HG03196 (cell line): ENCODE results near the gene GHR.

Experiments used
- ATAC-seq: cut with Tn5 transposase; IDR thresholded peaks from one replicate; pipeline ENCODE4 v1.9.1; 2021; ENCODE audit not compliant: unreplicated experiment

GHR gene

DNA sequence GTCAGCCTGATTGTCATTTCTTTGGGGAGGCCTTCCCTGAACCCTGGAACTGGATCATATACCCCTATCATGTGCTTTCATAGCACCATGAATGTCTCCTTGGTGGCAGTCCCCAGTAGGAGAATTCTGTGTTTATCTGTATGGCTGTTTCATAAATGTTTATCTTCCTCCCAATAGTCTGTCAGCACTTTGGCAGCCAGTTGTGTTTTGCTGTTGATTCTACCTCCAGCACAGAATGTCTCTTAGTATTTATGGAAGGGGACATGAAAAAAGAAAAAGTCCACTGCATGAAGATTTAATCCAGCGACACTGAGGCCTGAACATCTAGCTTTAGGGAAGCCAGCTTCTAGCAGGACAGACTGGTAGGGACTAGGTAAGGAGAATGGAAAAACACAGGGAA is 38.3 kb downstream of the GHR start:
- no peak for ATAC-seq

GRCh38 chr5:42462083-42462482 is 38.8 kb downstream of the GHR start:
- ATAC-seq, result no peak

- ATAC-seq, result no peak
Observed at GRCh38 chr5:42467572-42467971, 44.3 kb downstream of the GHR start.

- no peak for ATAC-seq
Observed at GRCh38 chr5:42467981-42468524, 44.8 kb downstream of the GHR start.

GRCh38 chr5:42483472-42484154 is 60.4 kb downstream of the GHR start:
- peak; percentile 90 for ATAC-seq

DNA sequence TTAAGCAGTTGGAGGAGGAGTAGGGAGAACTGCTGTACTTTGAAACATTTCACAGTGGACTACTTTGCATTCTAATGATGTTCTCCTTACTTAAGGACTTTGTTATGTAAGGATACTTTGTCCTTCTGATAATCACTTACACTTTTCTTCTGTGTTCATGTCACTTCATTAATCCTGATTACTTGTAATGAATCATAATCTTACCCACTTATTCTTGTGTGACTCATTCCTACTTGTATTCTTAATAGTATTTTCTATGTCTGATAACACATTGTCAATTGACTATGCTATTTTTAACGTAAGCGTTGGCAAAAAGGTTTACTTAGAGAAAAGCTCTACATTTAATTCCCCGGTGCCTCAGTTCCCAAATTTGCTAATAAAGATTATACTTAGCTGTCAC is 63.8 kb downstream of the GHR start:
- no peak for ATAC-seq

DNA sequence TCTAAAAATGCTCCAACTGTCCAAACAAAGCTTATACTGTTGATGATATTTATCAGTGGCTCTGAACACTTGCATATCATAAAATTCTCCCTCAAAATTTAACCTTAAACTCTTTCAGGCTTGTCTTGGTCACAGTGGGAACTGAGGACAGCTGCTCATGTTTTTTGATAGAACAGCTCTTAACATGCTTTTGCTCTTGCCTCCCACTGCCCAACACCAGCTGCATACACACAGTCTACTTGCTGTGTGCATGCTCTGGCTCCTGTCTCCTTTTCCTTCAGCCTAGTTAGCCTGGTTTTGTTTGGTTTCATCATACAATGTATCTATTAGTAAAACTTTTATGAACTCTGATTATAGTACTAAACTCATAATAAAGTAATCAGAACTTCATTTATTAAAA is 64.6 kb downstream of the GHR start:
- ATAC-seq, result no peak

- no peak for ATAC-seq
Observed at GRCh38 chr5:42490831-42491230, 67.6 kb downstream of the GHR start.

DNA sequence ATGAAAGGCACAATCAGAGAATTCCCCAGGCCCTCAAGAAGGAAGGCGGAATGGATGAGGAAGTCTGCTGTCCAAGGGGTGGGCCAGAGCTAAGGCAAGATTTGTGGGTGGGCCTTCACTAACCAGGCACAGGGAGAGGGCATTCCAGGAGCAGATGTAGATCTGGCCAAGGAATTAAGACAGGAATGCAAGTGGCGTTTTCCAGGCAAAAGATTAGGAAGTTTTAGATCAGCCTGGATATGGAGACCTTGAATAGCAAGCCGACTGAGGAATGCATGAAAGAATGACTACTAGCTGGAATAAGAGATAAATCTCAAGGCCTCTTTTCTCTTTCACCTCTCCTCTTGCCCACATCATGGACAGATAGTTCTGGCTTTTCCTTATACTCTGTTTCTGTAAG is 68.5 kb downstream of the GHR start:
- no peak for ATAC-seq

DNA sequence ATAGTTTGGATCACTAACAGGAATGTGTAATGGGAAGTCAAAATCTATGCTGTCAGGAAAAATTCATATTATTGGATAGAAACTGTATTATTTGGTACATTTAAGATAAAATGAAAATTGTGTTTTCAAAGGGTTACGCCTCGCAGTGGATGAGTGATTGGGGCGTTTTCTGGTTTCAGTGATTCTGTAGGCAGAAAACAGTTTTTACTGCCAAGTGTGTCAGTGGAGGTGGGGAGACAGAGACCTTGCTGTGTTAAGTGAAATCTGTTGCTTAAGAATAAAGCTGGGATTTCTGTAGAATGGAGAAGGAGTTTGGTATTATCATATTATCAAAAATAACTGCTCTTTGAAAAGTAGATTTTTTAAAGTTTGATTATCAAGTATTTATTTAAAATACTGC is 69.7 kb downstream of the GHR start:
- no peak for ATAC-seq

DNA sequence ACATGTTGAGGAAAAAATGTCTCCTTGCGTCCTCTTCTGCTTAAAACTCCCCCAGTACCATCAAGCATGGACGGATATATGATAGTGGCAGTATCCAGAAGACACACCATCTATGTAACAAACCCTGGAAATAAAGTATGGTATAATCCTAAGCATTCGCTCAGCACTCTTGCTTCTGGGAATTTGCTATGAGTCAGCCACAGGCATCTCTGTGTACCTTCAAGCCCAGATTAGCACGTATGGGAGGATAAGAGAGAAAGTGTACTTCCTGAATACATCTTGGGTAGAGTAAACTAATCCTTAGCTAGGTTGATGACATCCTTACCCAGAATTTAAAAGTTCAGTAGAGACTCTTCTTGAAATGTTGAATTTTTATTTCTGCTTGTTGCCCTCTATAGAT is 71.2 kb downstream of the GHR start:
- ATAC-seq, result no peak

DNA sequence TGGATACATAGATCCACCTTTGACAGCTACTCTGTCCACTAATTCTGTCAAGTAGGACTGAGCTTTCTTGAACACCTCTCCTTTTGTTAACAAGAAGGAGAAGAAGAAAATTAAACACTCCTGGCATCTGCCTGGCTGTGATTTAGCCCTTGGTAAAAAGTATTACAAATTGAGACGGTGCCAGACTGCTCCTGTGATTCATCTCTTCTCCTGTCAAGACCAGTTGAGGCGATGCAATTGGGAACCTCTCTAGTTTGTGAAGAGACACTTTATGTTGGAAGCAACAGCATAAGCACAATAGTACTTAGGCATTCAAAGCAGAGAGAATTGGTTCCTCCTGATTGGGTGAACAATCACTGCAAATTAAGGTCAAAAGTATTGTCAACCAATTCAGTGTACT is 72.7 kb downstream of the GHR start:
- no peak for ATAC-seq

DNA sequence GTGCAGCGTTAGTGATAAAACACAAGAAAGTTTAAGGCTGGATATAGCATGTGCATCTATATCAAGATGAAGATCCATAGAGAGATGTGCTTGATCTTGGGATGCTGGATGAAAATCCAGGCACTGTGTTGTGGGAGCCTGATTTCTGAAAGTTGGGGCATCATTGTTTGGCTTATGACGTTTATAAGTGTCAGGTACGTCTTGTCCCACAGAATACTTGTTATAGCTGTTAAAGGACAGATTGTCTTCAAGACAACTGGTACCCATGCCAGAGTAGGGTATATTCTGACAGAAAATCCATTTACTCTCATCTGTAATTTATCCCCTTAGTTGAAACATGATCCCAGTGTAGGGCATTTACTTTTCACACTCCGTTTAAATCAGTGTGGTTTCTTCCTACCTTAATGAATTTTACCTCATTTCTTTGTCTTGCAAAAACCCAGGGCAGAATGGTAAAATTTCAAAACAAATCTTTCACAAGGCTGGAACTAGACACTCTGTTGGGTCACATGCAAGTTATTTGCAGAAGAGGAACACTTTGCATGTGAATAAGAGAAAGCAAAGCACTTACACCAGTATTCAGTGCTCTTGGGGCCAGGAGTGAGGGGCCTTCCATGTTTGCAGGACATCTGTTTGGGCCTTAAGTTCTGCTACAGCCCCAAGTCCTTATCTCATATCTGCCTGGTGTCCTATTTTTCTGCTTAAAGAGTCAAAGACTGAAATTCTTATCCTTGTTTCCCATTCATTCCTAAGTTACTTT is 73.3 kb downstream of the GHR start:
- ATAC-seq, result no peak

DNA sequence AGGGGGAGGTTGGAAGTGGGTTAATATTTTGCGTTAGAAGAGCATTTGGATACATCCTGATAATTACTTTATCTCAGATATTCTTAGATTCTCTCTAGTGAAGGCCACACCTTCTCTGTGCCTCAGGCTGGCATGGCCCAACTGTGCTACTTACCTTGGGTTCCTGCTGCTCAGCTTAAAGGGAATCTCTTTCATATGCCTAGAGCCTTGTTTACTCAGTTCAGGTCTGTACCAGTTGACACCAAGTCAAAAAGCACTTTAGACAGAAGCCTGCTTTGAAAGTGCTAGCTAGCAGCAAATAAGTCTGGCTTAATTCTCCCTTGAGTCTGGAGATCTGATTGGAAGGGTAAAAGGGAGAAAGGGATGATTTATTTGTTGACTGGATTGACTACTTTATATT is 74.8 kb downstream of the GHR start:
- no peak for ATAC-seq

DNA sequence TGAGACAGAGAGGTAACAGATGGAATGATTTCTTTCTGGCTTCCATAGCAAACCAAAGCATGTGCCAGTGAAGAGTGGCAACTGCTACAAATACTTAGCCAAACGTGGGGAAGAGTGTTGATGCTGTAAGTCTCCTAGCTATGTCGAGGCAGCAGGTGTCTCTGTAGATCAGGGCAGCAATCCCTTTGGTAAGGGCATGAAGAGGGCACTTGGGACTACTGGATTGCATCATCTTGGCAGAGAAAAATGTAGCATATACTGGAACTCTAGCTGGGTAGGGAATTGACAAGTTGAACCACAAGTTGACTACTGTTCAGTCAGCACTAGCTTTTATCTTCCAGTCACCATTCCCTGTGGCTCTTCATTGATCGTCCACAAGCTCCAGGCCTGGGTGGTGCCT is 75.8 kb downstream of the GHR start:
- no peak for ATAC-seq

- ATAC-seq, result no peak
Observed at GRCh38 chr5:42500003-42500599, 76.9 kb downstream of the GHR start.

- ATAC-seq, result no peak
Observed at GRCh38 chr5:42502613-42503470, 79.6 kb downstream of the GHR start.

GRCh38 chr5:42506662-42507061 is 83.4 kb downstream of the GHR start:
- no peak for ATAC-seq

DNA sequence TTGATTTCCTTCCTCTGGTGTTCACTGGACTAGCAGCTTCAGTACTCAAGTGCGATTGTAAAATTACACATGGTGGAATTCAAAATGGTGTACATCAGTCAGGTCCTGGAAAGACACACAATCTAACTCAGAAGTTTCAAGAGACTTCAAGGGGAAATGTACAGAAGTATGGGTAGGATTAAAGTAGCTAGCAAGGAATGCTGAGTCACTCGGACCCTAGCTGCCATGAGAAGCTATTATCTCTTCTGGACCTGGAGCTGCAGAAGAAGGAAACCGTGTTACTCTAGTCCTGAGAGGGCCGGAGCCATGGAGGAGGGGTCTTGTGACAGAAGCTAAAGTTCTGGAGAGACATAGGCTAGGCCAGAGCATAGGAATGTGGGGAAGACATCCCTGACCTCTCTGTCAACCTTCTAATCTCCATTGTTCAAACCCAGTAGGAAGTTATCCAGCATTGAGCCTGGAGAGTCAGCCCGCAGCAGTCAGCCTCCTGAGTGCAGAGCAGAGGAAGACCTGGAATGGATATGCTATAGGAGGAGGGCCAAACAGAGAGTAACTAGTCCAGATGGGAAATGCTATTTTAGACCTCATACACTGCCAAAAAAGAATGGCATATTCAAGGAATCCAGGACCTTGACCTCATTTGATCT is 84.3 kb downstream of the GHR start:
- ATAC-seq, result no peak

- no peak for ATAC-seq
Observed at GRCh38 chr5:42513246-42513645, 90.0 kb downstream of the GHR start.

GRCh38 chr5:42514754-42515153 is 91.5 kb downstream of the GHR start:
- ATAC-seq, result no peak
